HL-60 (cell line): ENCODE measurements around the gene ITPR3.

ENCODE experiments used
- GABPA ChIP-seq: IDR thresholded peaks from 2 replicates; pipeline ENCODE4 v1.6.1; 2012; ENCODE audit warnings: low read depth
- POLR2AphosphoS5 ChIP-seq: IDR thresholded peaks from 2 replicates; pipeline ENCODE4 v1.6.1; 2012; ENCODE audit warnings: low read depth
- SPI1 ChIP-seq: IDR thresholded peaks from 2 replicates; pipeline ENCODE4 v1.6.1; 2012; ENCODE audit warnings: low read depth, mild to moderate bottlenecking, borderline replicate concordance
- TF ChIP-seq, protein P1 (sequence below): IDR thresholded peaks from one replicate; pipeline ENCODE4 v1.5.1; 2011; ENCODE audit warnings: low read length, control low read depth, inconsistent platforms; ENCODE audit not compliant: insufficient read depth
- TF ChIP-seq, protein P2 (sequence below): IDR thresholded peaks from 2 replicates; pipeline ENCODE4 v1.6.1; 2012; ENCODE audit warnings: low read depth; ENCODE audit not compliant: insufficient replicate concordance

DNA sequence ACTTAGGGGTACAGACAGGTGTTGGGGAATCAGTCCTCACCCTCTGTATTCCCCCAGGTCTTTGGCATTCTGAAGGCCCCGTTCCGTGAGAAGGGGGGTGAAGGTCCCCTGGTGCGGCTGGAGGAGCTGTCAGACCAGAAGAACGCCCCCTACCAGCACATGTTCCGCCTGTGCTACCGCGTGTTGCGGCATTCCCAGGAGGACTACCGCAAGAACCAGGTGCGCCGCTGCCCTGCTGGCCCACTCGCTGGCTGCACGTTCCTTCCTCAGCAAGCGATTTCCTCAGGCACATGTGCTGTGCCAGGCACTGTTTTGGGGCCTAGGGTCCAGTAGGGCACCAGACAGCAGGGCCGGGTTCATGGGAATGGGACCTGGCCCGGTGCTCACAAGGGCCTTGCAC is 46.0 kb downstream of the ITPR3 start:
- TF ChIP-seq, protein P1, sequence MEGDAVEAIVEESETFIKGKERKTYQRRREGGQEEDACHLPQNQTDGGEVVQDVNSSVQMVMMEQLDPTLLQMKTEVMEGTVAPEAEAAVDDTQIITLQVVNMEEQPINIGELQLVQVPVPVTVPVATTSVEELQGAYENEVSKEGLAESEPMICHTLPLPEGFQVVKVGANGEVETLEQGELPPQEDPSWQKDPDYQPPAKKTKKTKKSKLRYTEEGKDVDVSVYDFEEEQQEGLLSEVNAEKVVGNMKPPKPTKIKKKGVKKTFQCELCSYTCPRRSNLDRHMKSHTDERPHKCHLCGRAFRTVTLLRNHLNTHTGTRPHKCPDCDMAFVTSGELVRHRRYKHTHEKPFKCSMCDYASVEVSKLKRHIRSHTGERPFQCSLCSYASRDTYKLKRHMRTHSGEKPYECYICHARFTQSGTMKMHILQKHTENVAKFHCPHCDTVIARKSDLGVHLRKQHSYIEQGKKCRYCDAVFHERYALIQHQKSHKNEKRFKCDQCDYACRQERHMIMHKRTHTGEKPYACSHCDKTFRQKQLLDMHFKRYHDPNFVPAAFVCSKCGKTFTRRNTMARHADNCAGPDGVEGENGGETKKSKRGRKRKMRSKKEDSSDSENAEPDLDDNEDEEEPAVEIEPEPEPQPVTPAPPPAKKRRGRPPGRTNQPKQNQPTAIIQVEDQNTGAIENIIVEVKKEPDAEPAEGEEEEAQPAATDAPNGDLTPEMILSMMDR: no peak
- TF ChIP-seq SPI1: no peak
- TF ChIP-seq GABPA: no peak
- TF ChIP-seq POLR2AphosphoS5: no peak
- TF ChIP-seq, protein P2, sequence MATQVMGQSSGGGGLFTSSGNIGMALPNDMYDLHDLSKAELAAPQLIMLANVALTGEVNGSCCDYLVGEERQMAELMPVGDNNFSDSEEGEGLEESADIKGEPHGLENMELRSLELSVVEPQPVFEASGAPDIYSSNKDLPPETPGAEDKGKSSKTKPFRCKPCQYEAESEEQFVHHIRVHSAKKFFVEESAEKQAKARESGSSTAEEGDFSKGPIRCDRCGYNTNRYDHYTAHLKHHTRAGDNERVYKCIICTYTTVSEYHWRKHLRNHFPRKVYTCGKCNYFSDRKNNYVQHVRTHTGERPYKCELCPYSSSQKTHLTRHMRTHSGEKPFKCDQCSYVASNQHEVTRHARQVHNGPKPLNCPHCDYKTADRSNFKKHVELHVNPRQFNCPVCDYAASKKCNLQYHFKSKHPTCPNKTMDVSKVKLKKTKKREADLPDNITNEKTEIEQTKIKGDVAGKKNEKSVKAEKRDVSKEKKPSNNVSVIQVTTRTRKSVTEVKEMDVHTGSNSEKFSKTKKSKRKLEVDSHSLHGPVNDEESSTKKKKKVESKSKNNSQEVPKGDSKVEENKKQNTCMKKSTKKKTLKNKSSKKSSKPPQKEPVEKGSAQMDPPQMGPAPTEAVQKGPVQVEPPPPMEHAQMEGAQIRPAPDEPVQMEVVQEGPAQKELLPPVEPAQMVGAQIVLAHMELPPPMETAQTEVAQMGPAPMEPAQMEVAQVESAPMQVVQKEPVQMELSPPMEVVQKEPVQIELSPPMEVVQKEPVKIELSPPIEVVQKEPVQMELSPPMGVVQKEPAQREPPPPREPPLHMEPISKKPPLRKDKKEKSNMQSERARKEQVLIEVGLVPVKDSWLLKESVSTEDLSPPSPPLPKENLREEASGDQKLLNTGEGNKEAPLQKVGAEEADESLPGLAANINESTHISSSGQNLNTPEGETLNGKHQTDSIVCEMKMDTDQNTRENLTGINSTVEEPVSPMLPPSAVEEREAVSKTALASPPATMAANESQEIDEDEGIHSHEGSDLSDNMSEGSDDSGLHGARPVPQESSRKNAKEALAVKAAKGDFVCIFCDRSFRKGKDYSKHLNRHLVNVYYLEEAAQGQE: no peak
